CD4-positive, alpha-beta memory T cell (primary cell): Measurements from ENCODE around the gene BCL7B. TPM values are rescaled to one million over a fixed set of nuclear protein-coding genes. Genes with fewer than 3 reads are reported as not detected.

Source experiments
- CTCF ChIA-PET: fragments of 350-600 bp; sonication (Branson Sonifier 250); formaldehyde crosslinking; loops from one replicate; lab custom pipeline; 2021; ENCODE audit warnings: inconsistent platforms; ENCODE audit not compliant: partially characterized antibody; lab: Charles Lee
- POLR2A ChIA-PET: fragments of 350-600 bp; sonication (Branson Sonifier 250); formaldehyde crosslinking; loops from one replicate; lab custom pipeline; 2021; ENCODE audit not compliant: partially characterized antibody; lab: Charles Lee
- DNase-seq, 5 donors: peaks; one replicate each; pipeline versions ENCODE4 v3.0.0 to v3.0.0-alpha.2; 2020 to 2022; ENCODE audit warnings: mixed read lengths in 1 of 5
- H3K27ac ChIP-seq: one replicate; pipeline ENCODE4 v1.7.0; 2013; ENCODE audit warnings: low read depth, low read length
- H3K27me3 ChIP-seq: 2 replicates; pipeline ENCODE4 v1.7.0; 2013; ENCODE audit warnings: mild to moderate bottlenecking, low read length, moderate library complexity; ENCODE audit not compliant: insufficient read depth
- H3K36me3 ChIP-seq: 2 replicates; pipeline ENCODE4 v1.7.0; 2013; ENCODE audit warnings: mild to moderate bottlenecking, low read length, moderate library complexity; ENCODE audit not compliant: insufficient read depth
- H3K4me1 ChIP-seq: 2 replicates; pipeline ENCODE4 v1.7.0; 2013; ENCODE audit warnings: mild to moderate bottlenecking, low read length, moderate library complexity; ENCODE audit not compliant: insufficient read depth
- H3K4me3 ChIP-seq, 2 donors: one replicate each; pipeline ENCODE4 v1.7.0; 2013; ENCODE audit warnings: low read length in 2 of 2, mild to moderate bottlenecking in 1 of 2
- H3K9me3 ChIP-seq, 2 donors: one replicate each; pipeline ENCODE4 v1.7.0; 2013; ENCODE audit warnings: low read length in 2 of 2, control low read depth in 1 of 2; ENCODE audit not compliant: control insufficient read depth in 1 of 2
- H3K27ac Mint-ChIP-seq, 7 donors: one replicate each; pipeline ENCODE4 v1.8.0; 2020 to 2021; ENCODE audit warnings: mixed read lengths in 7 of 7, mild to moderate bottlenecking in 6 of 7, inconsistent platforms in 3 of 7, moderate library complexity in 3 of 7
- H3K27me3 Mint-ChIP-seq, 2 donors: one replicate each; pipeline ENCODE4 v1.8.0; 2020 to 2021; ENCODE audit warnings: mixed read lengths in 2 of 2
- H3K36me3 Mint-ChIP-seq, 2 donors: one replicate each; pipeline ENCODE4 v1.8.0; 2020 to 2021; ENCODE audit warnings: mixed read lengths in 2 of 2, inconsistent platforms in 1 of 2, mild to moderate bottlenecking in 1 of 2
- H3K4me1 Mint-ChIP-seq, 4 donors: one replicate each; pipeline ENCODE4 v1.8.0; 2020 to 2021; ENCODE audit warnings: mixed read lengths in 4 of 4, mild to moderate bottlenecking in 1 of 4
- H3K4me3 Mint-ChIP-seq, 8 donors: one replicate each; pipeline ENCODE4 v1.8.0; 2020 to 2021; ENCODE audit warnings: mixed read lengths in 8 of 8, mild to moderate bottlenecking in 7 of 8, moderate library complexity in 6 of 8, inconsistent platforms in 3 of 8
- H3K9me3 Mint-ChIP-seq, 8 donors: one replicate each; pipeline ENCODE4 v1.8.0; 2020 to 2021; ENCODE audit warnings: mixed read lengths in 8 of 8, mild to moderate bottlenecking in 5 of 8, inconsistent platforms in 3 of 8, moderate library complexity in 1 of 8
- intact Hi-C: fragments of 100-400 bp; cut with micrococcal nuclease; formaldehyde crosslinking; loops from one replicate; pipeline ENCODE4 v1.15.1; 2023
- polyA plus RNA-seq, 2 donors: library from polyadenylated mRNA; unstranded; fragments of 300-500 nt; fragmentation: Illumina TruSeq; gene quantifications; one replicate each; pipeline ENCODE4 v1.2.3, GENCODE V29; 2021
- total RNA-seq, 2 experiments: library from RNA; stranded (reverse); gene quantifications; one replicate each; pipeline ENCODE4 v1.2.3, GENCODE V29; 2021

BCL7B gene
- total and polyA plus RNA-seq, 4 experiments from 2014 or later = 57.0 to 112 (median 71.1) TPM

DNA sequence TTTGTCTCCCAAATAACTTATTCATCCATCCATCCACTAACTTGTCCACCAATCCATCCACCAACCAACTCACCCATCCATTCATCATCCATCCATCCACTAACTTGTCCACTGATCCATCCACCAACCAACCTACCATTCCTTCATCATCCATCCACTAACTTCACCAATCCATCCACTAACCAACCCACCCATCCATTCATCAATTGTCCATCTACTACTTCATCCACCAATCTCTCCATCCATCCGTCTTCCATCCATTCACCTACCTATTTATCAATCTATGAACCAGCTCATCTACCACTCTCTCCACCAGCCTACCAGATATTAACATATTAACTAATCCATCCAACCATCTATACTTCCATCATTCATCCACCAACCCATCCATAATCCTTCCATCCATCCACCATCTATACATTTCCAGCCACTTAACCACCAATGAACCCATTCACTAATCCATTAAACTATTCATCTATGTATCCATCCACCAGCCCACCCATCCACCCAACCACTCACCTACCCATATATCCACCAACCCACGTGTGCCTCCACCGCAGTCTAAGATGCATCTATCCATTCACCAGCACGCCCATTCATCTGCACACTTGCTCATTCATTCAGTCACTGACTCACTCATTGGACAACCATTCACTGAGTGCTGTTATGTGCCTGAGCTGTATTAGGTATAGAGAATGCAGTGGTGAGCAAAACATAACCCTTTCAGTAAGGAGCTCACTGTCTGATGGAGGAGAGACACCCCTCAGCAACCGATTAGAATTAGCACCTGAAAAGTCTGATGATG, 40.7 kb upstream of the BCL7B start:
- Mint-ChIP-seq H3K27me3 (peaks cover 6 to 9% of the 10 kb centered on the region in 2 donors), H3K4me3 (peak overlapping the region in 1 of 8 donors; percentile 18), H3K27ac (no peak overlapping the region), H3K36me3 (peaks cover 0 to 3% of the 10 kb centered on the region in 2 donors), H3K4me1 (no peaks in the 10 kb centered on the region), H3K9me3 (no peaks in the 10 kb centered on the region)
- H3K4me1 ChIP-seq = no peaks in the 10 kb centered on the region
- DNase-seq = no peak
- no peaks in the 10 kb centered on the region for H3K36me3 ChIP-seq
- H3K4me3 ChIP-seq = no peak overlapping the region
- no peaks in the 10 kb centered on the region for H3K9me3 ChIP-seq
- CTCF ChIA-PET = interaction anchor here (1.4 kb wide), 1 partner anchor 9 kb away, joined by 4 read pairs; no protein-coding TSS in a partner anchor
- intact Hi-C loops = no loop called here
- POLR2A ChIA-PET = no interaction called here
- H3K27ac ChIP-seq = no peak overlapping the region
- H3K27me3 ChIP-seq = no peaks in the 10 kb centered on the region

DNA sequence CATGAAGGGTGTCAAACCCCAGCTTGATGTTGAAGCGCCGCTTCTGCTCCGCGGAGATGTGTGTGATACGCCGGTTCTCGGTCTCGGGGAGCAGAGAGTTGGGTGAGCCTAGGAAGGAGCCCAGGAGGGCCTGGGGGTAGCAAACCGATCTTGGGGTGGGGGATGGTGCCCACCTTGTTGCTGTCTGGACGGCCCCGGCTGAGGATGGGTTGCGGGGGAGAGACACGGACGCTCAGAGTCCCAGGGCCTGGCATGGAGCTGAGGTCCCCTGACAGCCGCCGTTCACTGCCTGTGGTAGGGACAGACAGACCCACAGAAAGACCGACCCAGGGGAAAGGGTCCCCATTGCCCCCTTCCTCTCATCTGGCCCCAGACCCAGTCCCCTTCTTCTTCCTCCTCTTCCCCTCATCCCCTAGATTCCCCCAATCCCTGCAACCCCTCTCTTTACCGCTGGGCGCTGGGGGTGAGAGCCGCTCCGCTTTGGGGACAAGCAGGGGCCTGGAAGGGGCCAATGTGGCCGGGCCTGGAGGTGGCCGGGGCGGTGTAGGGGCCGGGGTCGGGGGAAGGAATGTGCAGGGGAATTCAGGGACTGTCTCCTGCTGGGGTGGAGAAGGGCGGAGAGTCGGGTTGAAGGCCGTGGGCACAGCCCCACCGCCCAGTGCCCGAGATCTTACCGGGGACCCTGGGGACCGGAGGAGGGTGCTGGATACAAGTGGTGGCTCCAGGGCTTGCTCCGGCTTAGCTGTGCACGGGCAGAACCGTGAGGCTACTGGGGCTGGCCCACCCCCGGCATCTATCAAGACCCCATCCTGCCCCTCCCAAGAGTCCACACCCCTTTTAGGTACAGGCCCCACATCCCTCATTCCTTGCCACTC, 38.9 kb upstream of the BCL7B start:
- Histone ChIP-seq H3K36me3 (no peaks in the 10 kb centered on the region), H3K9me3 (no peaks in the 10 kb centered on the region), H3K27ac (no peak overlapping the region), H3K4me1 (no peaks in the 10 kb centered on the region), H3K27me3 (no peaks in the 10 kb centered on the region), H3K4me3 (no peak overlapping the region)
- Mint-ChIP-seq H3K4me1 (no peaks in the 10 kb centered on the region), H3K4me3 (no peak overlapping the region), H3K27ac (no peak overlapping the region), H3K9me3 (no peaks in the 10 kb centered on the region), H3K36me3 (peaks cover 0 to 3% of the 10 kb centered on the region in 2 donors), H3K27me3 (peaks cover 6 to 10% of the 10 kb centered on the region in 2 donors)
- intact Hi-C loops = no loop called here
- ChIA-PET CTCF (interaction anchor here (1.8 kb wide), 1 partner anchor 9 kb away, joined by 4 read pairs; no protein-coding TSS in a partner anchor), POLR2A (no interaction called here)
- DNase-seq = no peak

DNA sequence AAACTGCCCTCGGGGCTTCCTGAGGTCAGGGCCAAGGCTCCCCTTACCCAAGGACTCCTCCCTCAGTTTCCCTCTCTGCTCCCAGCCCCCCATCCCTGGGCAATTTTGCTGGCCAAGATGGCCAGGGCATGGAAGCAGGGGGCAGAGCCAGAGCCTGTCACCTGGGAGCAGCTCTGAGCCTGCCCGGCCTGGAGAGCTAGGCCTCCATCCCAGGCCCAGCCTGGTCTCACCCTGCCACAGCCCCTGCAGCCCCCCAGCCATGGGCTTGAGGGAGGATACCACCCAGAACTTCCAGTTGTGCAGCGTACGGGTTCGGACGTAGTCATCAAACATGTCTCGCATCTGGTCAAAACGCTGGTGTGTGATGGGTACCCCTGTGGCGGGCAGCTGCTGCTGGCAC, 37.9 kb upstream of the BCL7B start:
- CTCF ChIA-PET = interaction anchor here (1.4 to 1.8 kb wide), 2 partner anchors 9 to 10 kb away, joined by 4 read pairs; no protein-coding TSS in a partner anchor
- peaks cover 0 to 3% of the 10 kb centered on the region in 2 donors for H3K36me3 Mint-ChIP-seq

DNA sequence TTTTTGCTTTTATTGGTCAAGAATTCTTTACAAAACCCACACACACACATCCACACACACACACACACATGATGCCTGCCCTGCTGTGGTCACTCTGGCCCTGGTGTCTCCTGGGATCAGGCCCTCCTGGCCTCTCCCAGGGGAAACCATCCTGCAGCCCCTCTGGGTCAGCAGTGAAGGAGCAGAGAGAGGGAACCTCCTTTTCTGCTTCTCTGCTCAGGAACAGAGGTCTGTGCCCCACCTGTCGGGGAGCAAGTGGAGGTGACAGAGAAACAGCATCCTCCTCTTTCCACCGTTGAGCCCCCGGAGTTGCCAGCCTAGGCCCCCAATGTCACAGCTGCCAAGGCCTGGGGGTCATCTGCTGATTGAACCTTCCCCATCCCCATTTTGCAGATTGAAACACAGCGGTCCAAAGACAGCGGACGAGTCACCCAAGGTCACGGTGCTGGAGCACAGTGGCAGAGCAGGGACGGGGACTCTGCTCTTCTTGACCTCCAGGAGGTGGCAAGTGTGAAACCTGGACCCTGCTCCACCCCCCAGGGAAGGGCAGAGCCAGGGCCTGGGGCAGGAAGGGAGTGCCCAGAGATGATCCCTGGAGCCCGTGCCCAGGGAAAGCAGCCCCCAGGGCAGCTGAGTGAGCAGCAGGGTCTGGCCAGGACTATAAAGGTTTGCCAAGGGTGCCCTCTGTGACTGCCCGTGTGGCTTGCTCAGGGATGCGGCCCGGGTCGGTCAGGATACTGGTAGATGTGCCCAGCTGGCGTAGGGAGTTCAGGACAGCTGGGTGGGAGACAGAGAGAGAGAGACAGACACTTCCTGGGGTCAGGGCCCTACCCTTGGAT, 35.9 kb upstream of the BCL7B start:
- no peak for DNase-seq
- Histone ChIP-seq H3K4me1 (no peaks in the 10 kb centered on the region), H3K4me3 (no peak overlapping the region), H3K9me3 (no peaks in the 10 kb centered on the region), H3K27me3 (no peaks in the 10 kb centered on the region), H3K27ac (no peak overlapping the region), H3K36me3 (no peaks in the 10 kb centered on the region)
- H3K4me1 Mint-ChIP-seq = no peaks in the 10 kb centered on the region
- ChIA-PET POLR2A (interaction anchor here (1.0 kb wide), 1 partner anchor 145 kb away, joined by 3 read pairs; the partner anchor contains the start of gene ABHD11), CTCF (no interaction called here)
- intact Hi-C loops = no loop called here
- H3K4me3 Mint-ChIP-seq = no peak overlapping the region
- H3K27me3 Mint-ChIP-seq = peaks cover 6 to 10% of the 10 kb centered on the region in 2 donors
- H3K36me3 Mint-ChIP-seq = peaks cover 0 to 3% of the 10 kb centered on the region in 2 donors
- H3K9me3 Mint-ChIP-seq = no peaks in the 10 kb centered on the region
- H3K27ac Mint-ChIP-seq = no peak overlapping the region

More for the DNA sequence above, 37.9 kb upstream of the BCL7B start:
- Mint-ChIP-seq H3K27me3 (peaks cover 6 to 10% of the 10 kb centered on the region in 2 donors), H3K9me3 (no peaks in the 10 kb centered on the region), H3K4me1 (no peaks in the 10 kb centered on the region), H3K4me3 (no peak overlapping the region), H3K27ac (no peak overlapping the region)
- H3K27me3 ChIP-seq = no peaks in the 10 kb centered on the region
- H3K36me3 ChIP-seq = no peaks in the 10 kb centered on the region
- no peak for DNase-seq
- intact Hi-C loops = no loop called here
- H3K9me3 ChIP-seq = no peaks in the 10 kb centered on the region
- H3K4me1 ChIP-seq = no peaks in the 10 kb centered on the region
- POLR2A ChIA-PET = no interaction called here
- H3K27ac ChIP-seq = no peak overlapping the region
- no peak overlapping the region for H3K4me3 ChIP-seq

DNA sequence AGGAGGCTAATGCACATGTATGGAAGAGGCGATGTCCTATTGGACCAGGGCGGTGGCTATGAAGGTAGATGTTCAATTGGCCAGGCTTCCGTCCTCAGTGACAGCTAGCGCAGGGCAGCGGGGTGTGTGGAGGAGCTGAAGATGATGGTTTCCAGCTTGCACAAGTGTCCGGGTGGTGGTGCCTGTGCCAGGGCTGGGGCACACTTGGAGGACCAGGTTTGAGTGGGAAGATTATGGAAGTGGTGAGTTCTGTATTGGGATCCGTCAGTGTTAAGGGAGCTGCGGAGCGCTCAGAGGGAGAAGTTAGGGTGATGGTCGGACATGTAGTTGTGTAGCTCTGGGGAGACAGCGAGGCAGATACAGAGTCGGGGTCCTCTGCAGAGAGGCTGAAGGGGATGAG, 29.4 kb upstream of the BCL7B start:
- POLR2A ChIA-PET = interaction anchor here (1.1 kb wide), 2 partner anchors 66 to 152 kb away, joined by 4 read pairs; partner anchors contain the start of gene ABHD11
- CTCF ChIA-PET = interaction anchor here (1.7 to 3.4 kb wide), 2 partner anchors 20 to 147 kb away, joined by 6 to 14 read pairs; no protein-coding TSS in a partner anchor
- no peaks in the 10 kb centered on the region for H3K9me3 Mint-ChIP-seq
- no peaks in the 10 kb centered on the region for H3K9me3 ChIP-seq
- peak overlapping the region in 2 of 7 donors; percentile 15 to 54 for H3K27ac Mint-ChIP-seq
- no peaks in the 10 kb centered on the region for H3K27me3 ChIP-seq
- intact Hi-C loops = no loop called here
- peaks cover 7 to 12% (median 10%) of the 10 kb centered on the region in 4 donors for H3K4me1 Mint-ChIP-seq
- no peaks in the 10 kb centered on the region for H3K36me3 ChIP-seq
- H3K4me1 ChIP-seq = no peaks in the 10 kb centered on the region
- H3K27ac ChIP-seq = no peak overlapping the region
- no peaks in the 10 kb centered on the region for H3K27me3 Mint-ChIP-seq
- no peak overlapping the region for H3K4me3 ChIP-seq
- H3K36me3 Mint-ChIP-seq = no peaks in the 10 kb centered on the region
- no peak for DNase-seq
- no peak overlapping the region for H3K4me3 Mint-ChIP-seq

DNA sequence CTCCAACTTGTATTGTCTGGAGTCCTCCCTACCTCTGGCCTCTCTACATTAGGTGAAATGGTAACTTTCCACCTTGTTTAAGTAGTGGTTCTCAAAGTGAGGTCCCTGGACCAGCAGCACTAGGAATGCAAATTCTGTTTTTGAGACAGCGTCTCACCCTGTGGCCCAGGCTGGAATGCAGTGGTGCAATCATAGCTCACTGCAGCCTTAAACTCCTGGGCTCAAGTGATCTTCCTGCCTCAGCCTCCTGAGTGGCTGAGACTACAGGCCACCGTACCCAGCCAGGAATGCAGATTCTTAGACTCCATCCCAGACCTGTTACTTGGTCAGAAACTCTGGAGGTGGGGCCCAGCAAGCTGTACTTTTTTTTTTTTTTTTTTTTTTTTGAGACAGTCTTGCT, 27.7 kb upstream of the BCL7B start:
- no peak for DNase-seq
- intact Hi-C loops = no loop called here
- H3K9me3 ChIP-seq = no peaks in the 10 kb centered on the region
- Mint-ChIP-seq H3K27me3 (no peaks in the 10 kb centered on the region), H3K9me3 (no peaks in the 10 kb centered on the region), H3K4me3 (no peak overlapping the region), H3K27ac (no peak overlapping the region), H3K36me3 (no peaks in the 10 kb centered on the region), H3K4me1 (peaks cover 7 to 12% (median 10%) of the 10 kb centered on the region in 4 donors)
- no peaks in the 10 kb centered on the region for H3K27me3 ChIP-seq
- H3K27ac ChIP-seq = no peak overlapping the region
- POLR2A ChIA-PET = no interaction called here
- CTCF ChIA-PET = interaction anchor here (3.4 kb wide), 1 partner anchor 21 kb away, joined by 14 read pairs; no protein-coding TSS in a partner anchor
- H3K4me3 ChIP-seq = no peak overlapping the region
- H3K4me1 ChIP-seq = no peaks in the 10 kb centered on the region
- H3K36me3 ChIP-seq = no peaks in the 10 kb centered on the region
